Occipital lobe (tissue), 2 donors: ENCODE data around the gene NRCAM. TPM values are rescaled to one million over a fixed set of nuclear protein-coding genes. Genes with fewer than 3 reads are reported as not detected.

Experiments
- DNase-seq: peaks from one replicate; lab custom pipeline; 2025; lab: John Stamatoyannopoulos, UW
- total RNA-seq: library from RNA; depleted of rRNA; stranded (reverse); fragments of >200 nt; gene quantifications from one replicate; pipeline ENCODE4 v1.2.3, GENCODE V29; 2014

The NRCAM gene
- total RNA-seq, 1 donor from 2014 or later = 112 TPM

DNA sequence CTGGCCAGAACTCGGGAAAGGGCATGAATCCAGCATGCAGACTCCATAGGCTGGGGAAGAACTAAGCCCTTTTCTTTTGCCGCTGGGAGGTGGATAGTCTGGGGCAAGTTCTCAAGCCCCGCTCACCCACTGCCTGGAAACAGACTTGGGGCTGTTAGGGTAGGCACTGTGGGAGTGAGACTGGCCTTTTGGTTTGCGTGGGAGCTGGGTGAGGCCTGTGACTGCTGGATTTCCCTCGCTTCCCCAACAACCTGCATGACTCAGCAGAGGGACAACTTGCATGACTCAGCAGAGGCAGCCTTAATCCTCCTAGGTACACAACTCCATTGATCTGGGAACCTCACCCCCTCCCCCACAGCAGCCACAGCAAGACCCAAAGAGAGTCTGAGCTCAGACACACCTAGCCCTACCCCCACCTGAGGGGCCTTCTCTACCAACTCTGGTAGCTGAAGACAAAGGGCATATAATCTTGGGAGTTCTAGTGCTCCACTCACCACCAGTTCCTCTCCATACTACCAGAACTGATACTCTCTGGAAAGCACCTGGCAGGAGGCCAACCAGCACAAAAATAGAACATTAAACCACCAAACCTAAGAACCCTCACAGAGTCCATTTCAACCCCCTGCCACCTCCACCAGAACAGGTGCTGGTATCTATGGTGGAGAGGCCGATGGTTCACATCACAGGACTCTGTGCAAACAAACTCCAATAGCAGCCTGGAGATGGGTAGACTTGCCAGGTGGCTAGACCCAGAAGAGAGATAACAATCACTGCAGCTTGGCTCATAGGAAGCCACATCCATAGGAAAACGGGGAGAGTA lies 244.6 kb downstream of the NRCAM start:
- no peak for DNase-seq

DNA sequence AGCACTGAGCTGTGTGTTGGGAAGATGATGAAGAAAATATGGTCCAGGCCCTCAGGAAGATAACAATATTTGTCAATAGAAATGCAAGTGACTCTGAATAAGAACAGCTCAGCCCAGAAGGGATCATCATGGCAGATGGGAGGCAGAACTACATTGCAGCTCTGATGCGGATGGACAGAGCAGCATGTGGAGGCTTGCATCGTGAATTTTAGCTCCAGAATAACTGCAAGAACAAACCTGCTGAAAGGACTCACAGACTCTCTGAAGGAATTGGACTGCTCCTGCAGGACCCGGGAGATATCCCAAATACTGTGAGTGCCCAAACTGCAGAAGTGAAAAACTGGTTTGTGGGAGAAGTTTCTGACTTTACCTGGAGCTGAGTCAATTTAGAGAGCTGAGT lies 245.4 kb downstream of the NRCAM start:
- DNase-seq = no peak

DNA sequence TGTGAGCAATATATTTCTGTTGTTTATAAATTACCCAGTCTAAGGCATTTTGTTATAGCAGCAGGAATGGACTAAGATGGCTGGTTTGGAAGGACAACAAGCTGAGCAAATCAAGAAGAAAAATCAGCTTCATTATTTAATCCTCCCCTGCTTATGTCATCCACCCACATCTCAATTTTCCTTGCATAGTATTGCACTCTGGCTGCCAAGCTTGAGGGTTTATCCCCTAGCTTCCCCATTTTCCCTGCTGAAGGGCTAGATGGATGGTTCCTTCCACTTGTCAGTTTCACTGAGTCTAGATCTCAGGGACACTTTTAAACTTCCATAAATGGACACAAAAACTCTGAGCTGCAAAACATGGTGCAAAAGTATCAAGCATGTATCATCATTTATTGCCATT lies 250.9 kb downstream of the NRCAM start:
- DNase-seq = no peak

DNA sequence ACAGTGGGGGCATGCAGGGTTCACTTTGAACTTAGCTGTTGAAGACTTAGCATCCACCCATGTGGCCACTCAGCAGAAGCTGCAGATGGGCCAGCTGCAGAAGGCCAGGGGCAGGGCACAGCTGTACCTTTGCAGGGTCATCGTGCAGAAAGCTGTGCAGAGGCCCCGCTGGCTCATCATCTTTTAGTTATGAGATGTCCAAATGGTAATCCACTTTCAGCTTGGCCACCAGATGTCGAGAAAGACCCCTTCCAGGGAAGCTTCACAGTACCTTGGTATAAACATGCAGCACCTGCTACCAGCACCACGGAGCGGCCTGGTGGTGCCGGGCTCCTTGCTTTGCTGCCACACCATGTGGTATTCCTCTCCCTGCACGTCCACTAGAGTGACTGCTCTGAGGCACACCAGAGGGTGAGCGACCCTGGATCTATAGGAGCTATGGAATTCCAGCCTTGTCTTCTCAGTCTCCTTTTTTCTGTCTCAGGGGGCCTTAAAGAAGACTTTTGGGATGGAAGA lies 251.9 kb downstream of the NRCAM start:
- DNase-seq = no peak

DNA sequence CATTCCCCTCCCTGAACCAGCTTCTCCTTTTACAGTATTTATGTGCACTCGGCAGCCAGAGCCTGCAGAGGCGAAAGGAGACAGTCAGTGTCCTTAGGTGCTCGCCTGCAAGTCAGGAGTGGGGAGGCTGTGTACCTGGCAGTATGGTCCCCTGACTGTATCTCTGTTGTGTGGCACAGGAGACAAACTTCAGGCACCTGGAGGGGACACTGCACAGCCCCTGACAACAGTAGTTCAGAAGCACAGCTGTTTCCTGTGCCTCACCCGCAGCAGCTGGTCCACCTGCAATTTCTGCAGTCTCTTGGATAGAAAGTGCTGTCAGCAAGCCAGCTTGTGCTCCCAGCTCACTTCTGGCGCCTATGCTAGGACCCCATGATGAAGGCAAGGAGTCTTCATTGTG lies 252.7 kb downstream of the NRCAM start:
- no peak for DNase-seq

DNA sequence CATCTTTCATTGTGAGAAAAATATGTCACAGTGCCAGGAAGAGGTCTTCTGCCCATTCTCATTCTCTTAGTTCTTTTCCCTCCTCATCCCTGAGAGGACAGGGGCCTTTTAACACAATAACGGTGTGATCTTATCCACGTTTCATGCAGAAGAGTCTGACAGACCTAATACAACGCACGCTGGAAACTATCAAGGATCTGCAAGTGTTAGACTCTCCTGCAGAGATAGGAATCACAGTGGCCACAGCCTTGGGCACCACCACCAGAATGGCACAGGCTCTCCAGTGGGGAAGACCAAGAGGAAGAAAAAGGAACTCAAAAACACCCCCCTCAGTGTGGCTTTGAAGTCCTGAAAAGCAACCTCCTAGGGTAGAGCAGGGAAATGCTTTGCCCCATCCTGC lies 253.5 kb downstream of the NRCAM start:
- DNase-seq = no peak

DNA sequence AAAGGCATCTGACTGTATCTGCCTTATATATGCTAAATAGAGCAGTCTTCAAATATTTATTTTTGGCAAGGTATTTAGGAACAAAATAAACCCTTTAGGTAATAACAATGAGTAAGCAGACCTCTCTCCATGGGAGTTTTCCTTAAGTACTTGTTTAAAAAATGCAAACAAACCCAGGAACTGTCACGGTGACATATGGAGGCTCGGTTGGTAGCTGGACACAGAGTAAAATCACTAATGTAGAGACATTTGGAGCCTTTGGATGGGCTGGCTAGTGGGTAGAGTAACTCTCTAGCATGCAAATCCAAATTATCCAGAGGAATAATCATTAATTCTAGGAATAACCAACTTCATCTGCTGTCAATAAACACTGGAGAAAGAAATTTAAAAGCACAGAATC lies 254.5 kb downstream of the NRCAM start:
- no peak for DNase-seq

DNA sequence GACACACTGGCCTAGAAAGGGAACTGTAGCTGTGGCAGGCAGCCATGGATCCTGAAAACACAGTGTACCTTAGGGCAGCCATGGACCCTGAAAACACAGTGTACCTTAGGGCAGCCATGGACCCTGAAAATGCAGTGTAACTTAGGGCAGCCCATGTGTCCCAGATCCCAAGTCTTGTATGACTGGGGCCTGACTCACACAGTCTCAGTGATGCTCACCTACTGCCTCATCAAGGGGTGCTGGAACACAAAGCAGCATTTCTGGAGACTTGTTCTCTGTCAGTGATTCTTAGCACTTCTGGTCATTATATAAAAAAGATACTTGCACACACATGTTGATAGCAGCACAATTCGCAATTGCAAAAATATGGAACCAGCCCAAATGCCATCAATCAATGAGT lies 255.9 kb downstream of the NRCAM start:
- no peak for DNase-seq

DNA sequence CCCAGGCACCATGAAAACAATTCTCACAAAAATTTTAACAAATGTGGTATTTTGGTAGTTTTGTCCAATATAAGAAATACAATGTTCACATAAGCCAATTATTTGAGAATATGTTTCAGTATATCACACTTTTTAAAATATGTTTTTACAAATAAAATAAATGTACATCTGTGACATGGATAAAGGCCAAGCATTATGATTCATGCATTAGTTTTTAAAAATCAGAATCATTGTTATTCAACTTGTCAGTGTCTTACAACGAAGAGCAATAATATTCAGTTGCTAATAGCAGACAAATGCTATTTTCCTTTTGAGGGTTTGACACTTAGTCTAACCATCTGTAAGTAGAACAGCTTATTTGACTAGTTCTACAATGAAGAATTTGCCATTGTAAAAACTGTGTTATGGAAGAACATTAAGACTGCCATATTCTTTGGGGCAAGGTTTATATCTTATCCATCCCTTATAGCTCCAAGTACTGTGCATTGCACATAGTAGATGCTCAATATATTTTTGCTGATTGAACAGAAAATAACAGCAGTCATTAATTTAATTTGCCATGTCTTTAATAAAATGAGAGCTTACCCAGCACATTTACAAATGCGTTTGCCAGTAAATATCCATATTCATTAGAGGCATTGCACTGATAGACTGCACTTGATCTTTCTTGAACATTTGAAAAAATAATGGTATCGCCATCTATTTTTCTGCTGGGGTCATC lies 258.7 kb downstream of the NRCAM start:
- DNase-seq = no peak

DNA sequence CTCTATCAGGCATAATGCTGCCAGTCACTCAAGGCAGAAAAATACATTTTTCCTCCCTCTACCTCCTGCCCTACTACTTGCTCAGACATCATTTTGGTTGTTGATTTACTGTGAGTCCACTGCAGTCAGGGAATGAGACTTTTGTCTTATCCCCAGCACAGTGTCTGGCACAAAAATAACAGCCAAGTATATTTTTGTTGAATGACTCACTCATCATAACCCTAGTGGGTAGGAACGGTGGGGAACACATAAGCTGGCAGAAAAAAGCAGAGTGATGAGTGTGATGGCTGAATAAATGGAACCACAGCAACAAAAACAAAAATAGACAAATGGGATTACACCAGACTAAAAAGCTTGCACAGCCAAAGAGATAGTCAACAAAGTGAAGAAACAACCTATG lies 260.2 kb downstream of the NRCAM start:
- DNase-seq = no peak

DNA sequence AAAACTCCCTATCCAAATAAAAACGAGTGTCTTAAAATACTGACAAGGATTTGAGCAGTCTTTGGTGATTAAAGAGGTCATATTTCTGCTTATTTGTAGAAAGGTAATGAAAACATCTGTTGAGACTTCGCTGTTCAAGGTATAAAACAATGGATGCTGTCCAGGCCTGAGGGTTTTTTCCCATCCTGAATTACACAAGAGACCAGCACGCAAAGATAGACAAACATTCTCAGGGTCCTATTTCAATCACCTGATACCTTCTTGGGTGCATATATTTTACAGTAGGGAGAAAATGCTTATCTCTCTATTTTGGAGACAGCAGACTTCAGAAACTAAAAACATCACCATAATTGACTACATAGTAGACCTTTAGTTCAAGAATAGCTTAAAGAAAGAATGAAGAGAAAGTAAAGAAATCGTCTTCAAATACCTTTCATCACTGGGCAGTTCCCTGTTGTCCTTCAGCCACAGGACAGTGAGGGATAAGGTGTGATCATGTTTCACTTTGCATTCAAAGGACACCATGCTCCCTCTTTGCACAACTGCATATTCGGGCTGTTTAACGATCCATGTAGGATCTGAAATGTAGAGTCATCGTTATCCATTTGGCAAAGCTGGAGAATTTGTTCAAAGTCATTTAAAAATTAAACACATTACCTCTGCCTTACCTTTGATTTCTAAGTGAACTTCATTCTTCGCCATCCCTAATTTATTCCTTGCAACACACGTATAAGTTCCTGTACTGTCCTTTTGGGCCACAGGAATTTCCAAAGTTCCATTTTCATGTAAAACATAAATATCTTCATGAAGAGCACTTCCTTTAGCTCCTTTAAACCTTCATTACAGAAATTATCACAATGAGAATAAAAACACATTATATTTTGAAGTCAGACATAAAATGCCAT lies 262.4 kb downstream of the NRCAM start:
- no peak for DNase-seq

DNA sequence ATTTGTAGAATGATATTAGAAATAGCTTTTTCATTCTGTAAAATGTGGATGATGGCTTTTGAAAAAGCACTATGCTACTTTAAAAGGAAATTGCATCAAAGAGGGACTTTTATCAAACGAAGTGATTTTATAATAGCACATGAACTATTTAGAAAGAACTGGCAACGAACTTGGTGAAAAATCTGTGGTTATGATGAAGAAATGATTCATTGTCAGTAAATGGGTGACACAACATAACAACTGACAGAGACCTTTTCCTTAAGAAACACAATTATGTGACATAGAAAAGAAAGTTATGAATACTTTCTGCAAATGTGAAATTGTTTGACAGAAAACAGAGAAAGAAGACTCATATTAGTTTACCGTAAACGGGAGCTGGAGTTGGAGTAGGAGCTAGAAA lies 265.3 kb downstream of the NRCAM start:
- DNase-seq = no peak

DNA sequence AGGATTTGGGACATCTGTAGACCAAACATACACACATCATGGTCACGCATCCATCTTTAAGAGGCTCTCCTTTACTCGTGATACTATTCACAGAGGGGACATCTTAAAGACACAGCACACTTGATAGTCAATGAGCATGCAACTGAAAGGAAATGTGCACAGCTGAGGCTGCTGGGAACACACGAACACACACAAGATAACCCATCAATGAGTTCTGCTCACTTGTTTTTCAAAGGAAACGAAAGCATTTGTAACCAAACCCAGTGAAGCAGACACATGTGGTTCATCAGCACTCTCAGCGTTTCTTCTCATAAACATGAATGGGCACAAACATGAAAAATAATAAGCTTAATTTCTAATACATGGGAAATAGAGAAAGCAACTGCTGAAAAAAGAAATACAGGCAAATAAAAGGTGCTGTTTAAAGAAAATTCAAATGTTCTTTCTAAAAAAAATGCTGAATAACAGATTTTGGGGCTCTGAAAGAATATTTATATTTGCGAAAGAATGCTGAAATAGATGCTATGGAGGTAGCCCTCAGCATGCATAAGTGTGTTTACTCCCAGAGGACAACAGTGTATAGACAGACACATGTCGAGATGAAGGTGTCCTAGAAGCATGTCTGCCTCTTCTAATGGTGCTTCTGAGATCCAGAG lies 266.4 kb downstream of the NRCAM start:
- DNase-seq = no peak

DNA sequence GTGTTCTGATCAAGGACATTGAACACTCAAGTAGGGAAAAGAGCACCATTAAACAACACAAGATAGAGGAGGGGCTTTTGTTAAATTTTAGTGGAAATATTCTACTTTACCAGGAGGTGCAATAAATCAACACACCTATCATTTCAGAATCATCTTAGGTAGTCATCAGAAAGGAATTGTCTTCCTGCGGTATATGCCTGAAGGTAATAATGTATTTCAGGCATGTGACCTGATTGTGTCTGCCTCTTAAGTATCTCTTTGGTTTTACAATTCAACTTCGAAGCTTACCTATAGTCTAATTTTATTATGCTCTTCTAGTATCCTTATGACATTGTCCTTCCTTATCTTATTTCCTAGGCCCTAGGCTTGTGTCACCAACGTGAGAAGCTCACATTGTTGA lies 267.5 kb downstream of the NRCAM start:
- DNase-seq = no peak

DNA sequence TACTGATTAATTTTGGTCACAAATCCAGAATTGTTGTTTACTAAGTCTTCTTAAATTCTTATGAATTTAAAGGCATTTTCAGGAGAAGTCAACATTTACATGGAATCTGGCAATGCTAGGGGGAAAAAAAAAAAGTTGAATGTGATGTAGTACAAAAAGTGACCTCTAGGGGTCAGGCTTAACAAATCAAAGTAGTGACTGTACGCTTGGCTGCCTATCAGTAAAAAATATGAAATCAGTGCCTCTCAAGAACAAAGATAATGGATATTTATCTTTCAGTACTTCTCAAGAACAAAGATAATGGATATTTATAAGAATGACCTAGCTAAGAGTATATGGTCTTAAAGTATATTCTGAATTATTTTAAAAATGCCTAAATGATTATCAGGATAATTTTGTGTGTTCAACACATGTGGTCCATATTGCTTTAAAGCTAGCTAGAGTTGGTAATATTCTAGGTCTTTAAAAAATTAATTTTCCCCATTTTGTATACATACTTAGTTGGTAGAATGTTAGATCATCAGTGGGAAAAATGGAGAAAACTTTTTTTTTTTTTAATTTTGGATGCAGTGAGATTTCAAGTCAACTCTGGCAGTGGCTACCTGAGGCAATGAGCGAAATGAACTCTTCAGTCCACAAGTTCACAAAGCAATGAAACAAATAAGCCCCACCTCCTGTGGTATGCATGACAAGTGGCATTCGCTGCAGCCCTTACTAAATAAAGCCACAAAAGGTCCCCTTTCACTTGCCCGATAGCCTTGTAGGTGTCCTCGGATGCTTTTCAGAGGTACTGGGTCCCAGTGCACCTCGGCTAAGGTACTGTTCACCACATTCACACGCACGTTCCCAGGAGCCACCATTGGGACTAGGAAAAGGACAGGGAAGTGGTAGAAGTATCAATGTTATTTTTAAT lies 274.9 kb downstream of the NRCAM start:
- no peak for DNase-seq

DNA sequence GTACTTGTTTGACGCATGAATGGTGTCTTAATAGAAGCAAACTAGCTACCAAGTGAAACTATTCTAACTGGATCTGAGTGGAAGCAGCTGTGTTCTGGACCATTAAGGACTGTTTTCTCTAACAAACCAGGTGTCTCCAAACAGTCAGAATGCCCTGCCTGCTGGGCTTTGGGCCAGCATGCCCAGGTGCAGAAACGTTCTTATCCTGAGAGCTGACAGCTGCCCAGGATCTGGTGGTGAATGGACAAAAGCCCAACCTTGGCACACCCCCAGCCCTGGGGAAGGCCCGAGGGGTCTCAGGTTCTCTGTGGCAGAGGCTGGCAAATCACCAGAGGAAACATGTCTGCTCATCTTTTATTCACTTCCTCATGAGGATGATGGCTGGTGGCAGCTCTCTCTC lies 277.8 kb downstream of the NRCAM start:
- DNase-seq = no peak

DNA sequence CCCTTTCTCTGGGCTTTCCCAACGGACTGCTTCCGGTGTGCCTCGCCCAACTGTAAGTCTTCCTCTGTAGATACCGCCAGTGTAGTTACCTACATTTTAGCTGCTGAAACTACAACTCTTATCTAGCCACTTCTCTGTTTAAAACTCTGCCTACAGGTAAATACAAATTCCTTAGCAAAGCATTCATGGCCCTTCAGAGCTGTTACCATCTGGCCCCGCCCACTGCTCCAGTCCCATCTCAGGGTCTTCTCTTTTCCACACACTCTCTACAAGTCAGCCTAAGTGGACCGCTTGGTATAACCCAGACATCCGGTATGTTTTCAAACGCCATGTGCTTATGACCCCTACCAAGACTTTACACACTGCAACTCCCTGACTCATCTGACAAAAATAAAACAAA lies 285.1 kb downstream of the NRCAM start:
- DNase-seq = no peak

DNA sequence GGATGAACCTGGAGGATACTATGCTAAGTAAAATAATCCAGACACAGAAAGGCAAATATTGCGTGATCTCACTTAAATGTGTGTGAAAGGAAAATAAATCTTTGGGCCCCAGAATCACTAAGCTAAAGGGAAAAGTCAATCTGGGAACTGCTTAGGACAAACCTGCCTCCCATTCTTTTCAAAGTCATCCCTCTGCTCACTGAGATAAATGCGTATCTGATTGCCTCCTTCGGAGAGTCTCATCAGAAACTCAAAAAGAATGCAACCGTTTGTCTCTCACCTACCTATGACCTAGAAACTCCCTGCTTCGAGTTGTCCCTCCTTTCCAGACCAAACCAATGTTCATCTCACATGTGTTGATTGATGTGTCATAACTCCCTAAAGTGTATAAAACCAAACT lies 286.0 kb downstream of the NRCAM start:
- no peak for DNase-seq

DNA sequence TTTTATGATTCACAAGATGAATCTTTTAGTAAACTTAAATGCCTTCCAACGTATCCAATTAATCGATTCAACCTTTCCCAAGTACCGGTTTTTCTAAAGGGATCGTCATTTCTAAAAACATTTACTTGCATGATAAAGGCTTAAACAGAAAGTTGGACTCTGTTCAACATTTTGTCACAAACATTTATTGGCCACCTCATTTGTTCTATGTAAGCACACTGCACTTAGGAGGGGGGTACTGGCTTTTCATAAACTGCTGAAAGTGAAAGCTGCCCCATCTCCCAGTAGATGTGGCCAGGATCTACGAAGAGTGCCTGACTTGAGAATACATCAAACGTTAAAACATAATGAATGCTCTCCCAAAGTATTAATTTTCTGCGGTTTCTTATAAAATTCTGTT lies 288.8 kb downstream of the NRCAM start:
- no peak for DNase-seq

DNA sequence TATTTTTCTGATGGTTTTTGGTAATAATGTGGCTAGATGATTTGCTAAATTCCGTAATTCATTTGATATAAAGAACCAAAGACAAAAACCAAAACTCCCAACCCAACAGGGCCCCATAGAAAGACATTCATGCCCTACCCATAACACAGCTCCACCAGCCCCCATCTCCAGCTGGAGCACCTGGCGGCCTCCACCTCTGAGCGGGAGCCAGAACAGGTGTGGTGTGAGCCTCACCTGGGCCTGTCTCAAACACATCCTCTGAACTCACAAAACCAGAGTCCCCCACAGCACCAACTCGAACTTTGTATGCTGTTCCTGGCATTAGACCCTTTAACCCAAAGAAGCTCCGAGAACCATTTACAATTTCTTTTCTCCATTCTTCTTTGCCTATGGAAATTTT lies 289.5 kb downstream of the NRCAM start:
- no peak for DNase-seq
